Glutamatergic neuron (in vitro differentiated cells): ENCODE measurements around the gene TMPRSS13. TPM values are rescaled to one million over a fixed set of nuclear protein-coding genes. Genes with fewer than 3 reads are reported as not detected.

ENCODE experiments used
- DNase-seq: peaks from one replicate; pipeline ENCODE4 v3.0.0; 2022
- H3K27ac Mint-ChIP-seq: one replicate; pipeline ENCODE4 v1.8.0; 2020; ENCODE audit warnings: mild to moderate bottlenecking, mixed read lengths, inconsistent platforms; ENCODE audit not compliant: unreplicated experiment
- H3K27me3 Mint-ChIP-seq: one replicate; pipeline ENCODE4 v1.8.0; 2020; ENCODE audit warnings: mild to moderate bottlenecking, moderate library complexity, mixed read lengths, inconsistent platforms; ENCODE audit not compliant: unreplicated experiment
- H3K36me3 Mint-ChIP-seq: one replicate; pipeline ENCODE4 v1.8.0; 2020; ENCODE audit warnings: mild to moderate bottlenecking, mixed read lengths, inconsistent platforms; ENCODE audit not compliant: unreplicated experiment
- H3K4me1 Mint-ChIP-seq: one replicate; pipeline ENCODE4 v1.8.0; 2020; ENCODE audit warnings: mild to moderate bottlenecking, low read depth, mixed read lengths, inconsistent platforms; ENCODE audit not compliant: unreplicated experiment
- H3K4me3 Mint-ChIP-seq: one replicate; pipeline ENCODE4 v1.8.0; 2020; ENCODE audit warnings: mild to moderate bottlenecking, mixed read lengths, inconsistent platforms; ENCODE audit not compliant: unreplicated experiment
- H3K9me3 Mint-ChIP-seq: one replicate; pipeline ENCODE4 v1.8.0; 2020; ENCODE audit warnings: mild to moderate bottlenecking, moderate library complexity, mixed read lengths, inconsistent platforms; ENCODE audit not compliant: unreplicated experiment
- CTCF ChIP-seq: fragments of 200-600 bp; sonication (generic); IDR thresholded peaks from one replicate; pipeline ENCODE4 v1.5.0; 2021; ENCODE audit not compliant: partially characterized antibody, unreplicated experiment
- total RNA-seq: library from RNA; stranded (reverse); fragmentation: NEBNext Ultra II Directional; extraction: Animal tissue kit (Norgen Biotek cat#: 25700); gene quantifications from one replicate; pipeline ENCODE4 v1.2.1, GENCODE V29; 2021; ENCODE audit not compliant: unreplicated experiment

Gene TMPRSS13
- total RNA-seq, 1 donor from 2014 or later, result 0.32 TPM

DNA sequence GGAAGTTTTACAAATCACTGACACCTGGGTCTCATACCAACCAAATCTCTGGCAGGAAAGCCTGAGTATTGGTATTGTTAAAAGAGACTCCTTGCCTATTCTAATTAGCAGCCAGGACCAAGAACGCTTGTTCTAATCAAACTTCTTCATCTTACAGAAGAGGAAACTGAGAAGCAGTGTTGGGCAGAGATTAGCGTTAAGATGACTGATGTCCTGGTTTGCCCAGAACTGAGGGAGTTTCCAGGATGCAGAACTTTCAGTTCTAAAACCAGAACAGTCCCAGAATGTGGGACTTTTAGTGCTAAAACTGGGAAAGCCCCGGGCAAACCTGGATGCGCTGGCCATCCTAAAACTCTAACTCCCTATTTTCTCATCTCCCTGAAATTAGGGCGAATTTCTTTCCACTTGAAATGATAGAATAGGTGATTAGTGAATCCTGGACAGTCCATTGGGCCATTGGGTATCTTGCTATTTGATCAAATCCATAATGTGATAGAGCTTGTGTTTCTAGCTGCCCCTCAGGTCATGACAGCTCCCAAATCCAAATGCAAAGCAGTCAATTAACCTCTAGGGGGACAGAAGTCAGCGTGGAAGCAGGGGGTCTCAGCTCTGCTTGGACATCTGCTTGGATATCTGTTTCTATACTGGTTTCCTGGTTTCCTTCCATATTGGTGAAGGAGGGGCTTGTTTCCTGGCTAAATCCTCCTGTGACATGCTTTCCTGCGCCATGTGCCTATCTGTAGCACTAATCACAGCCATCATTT lies 16.0 kb upstream of the TMPRSS13 start:
- peaks cover 1% of the 10 kb centered on the region for H3K9me3 Mint-ChIP-seq
- no peak overlapping the region for H3K4me3 Mint-ChIP-seq

DNA sequence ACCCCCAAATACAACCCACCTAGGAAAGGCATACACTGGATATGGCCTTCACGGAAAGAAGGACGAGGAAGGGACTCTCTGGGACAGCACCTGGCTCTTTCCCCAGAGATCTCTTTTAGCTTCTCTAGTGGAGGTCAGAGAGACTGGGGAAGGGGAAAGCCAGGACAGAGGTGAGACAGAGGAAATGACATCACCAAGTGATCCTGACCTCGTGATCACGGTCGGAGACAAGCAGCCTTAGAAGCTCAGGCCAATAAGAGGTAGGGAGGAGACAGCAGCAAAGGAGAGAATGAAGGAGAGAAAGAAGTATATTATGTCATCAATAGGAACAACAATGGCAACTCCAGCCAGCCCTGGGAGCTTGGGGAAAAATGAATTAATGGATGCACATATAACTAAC lies 15.4 kb upstream of the TMPRSS13 start:
- H3K4me1 Mint-ChIP-seq, result peaks cover 17% of the 10 kb centered on the region
- DNase-seq, result no peak
- TF ChIP-seq CTCF, result no peak
- peaks cover 1% of the 10 kb centered on the region for H3K9me3 Mint-ChIP-seq
- H3K27ac Mint-ChIP-seq, result no peak overlapping the region
- H3K4me3 Mint-ChIP-seq, result no peak overlapping the region
- H3K27me3 Mint-ChIP-seq, result peaks cover 8% of the 10 kb centered on the region
- peaks cover 12% of the 10 kb centered on the region for H3K36me3 Mint-ChIP-seq

More for the DNA sequence above, 16.0 kb upstream of the TMPRSS13 start:
- peaks cover 17% of the 10 kb centered on the region for H3K4me1 Mint-ChIP-seq
- H3K27ac Mint-ChIP-seq, result peak overlapping the region; percentile 65
- peaks cover 12% of the 10 kb centered on the region for H3K36me3 Mint-ChIP-seq
- DNase-seq, result no peak
- peak; percentile 57 for TF ChIP-seq CTCF
- peaks cover 8% of the 10 kb centered on the region for H3K27me3 Mint-ChIP-seq

GRCh38 chr11:117941976-117942654 lies 12.9 kb upstream of the TMPRSS13 start:
- no peak for TF ChIP-seq CTCF
- Mint-ChIP-seq H3K27ac (no peak overlapping the region), H3K4me3 (no peak overlapping the region), H3K27me3 (peaks cover 8% of the 10 kb centered on the region), H3K36me3 (peaks cover 12% of the 10 kb centered on the region), H3K9me3 (peaks cover 1% of the 10 kb centered on the region), H3K4me1 (peaks cover 17% of the 10 kb centered on the region)
- DNase-seq, result no peak

- Mint-ChIP-seq H3K9me3 (no peaks in the 10 kb centered on the region), H3K27ac (no peak overlapping the region), H3K27me3 (peaks cover 6% of the 10 kb centered on the region), H3K4me1 (peaks cover 8% of the 10 kb centered on the region), H3K4me3 (no peak overlapping the region), H3K36me3 (peaks cover 12% of the 10 kb centered on the region)
- no peak for TF ChIP-seq CTCF
- no peak for DNase-seq
These were observed 12.0 kb upstream of the TMPRSS13 start for GRCh38 chr11:117941163-117941707.

GRCh38 chr11:117940736-117941135 lies 11.5 kb upstream of the TMPRSS13 start:
- Mint-ChIP-seq H3K4me3 (no peak overlapping the region), H3K9me3 (no peaks in the 10 kb centered on the region), H3K27ac (no peak overlapping the region), H3K27me3 (peaks cover 5% of the 10 kb centered on the region), H3K36me3 (peaks cover 12% of the 10 kb centered on the region), H3K4me1 (peaks cover 5% of the 10 kb centered on the region)
- DNase-seq, result no peak
- no peak for TF ChIP-seq CTCF
